Heart left ventricle (tissue), 16 donors: ENCODE results near the gene DCT. TPM values are rescaled to one million over a fixed set of nuclear protein-coding genes. Genes with fewer than 3 reads are reported as not detected.

Source experiments
- ATAC-seq, 4 donors: fragments of 200-7000 bp; cut with Tn5 transposase; one replicate each; pipeline ENCODE4 v1.9.1; 2020 to 2022; ENCODE audit warnings: moderate library complexity in 4 of 4, mild to moderate bottlenecking in 3 of 4, moderate number of reproducible peaks in 1 of 4
- DNase-seq, 5 donors: peaks; one replicate each; pipeline ENCODE4 v3.0.0-alpha.2; 2020
- H3K27ac ChIP-seq, 12 donors: fragments of 200-600 bp; sonication (generic) in 4 of 12; one replicate each; pipeline versions ENCODE4 v1.5.0 to v1.8.0; 2016 to 2022; ENCODE audit warnings: mild to moderate bottlenecking in 2 of 12
- H3K27me3 ChIP-seq, 9 donors: fragments of 200-600 bp; sonication (generic) in 2 of 9; one replicate each; pipeline versions ENCODE4 v1.5.1 to v1.8.0; 2016 to 2022; ENCODE audit warnings: mild to moderate bottlenecking in 3 of 9
- H3K36me3 ChIP-seq, 9 donors: fragments of 200-600 bp; sonication (generic) in 2 of 9; one replicate each; pipeline versions ENCODE4 v1.5.0 to v1.8.0; 2018 to 2022; ENCODE audit warnings: mild to moderate bottlenecking in 2 of 9
- H3K4me1 ChIP-seq, 12 donors: fragments of 200-600 bp; sonication (generic) in 4 of 12; one replicate each; pipeline versions ENCODE4 v1.5.0 to v1.8.0; 2016 to 2022; ENCODE audit warnings: mild to moderate bottlenecking in 3 of 12
- H3K4me3 ChIP-seq, 12 donors: fragments of 200-600 bp; sonication (generic) in 4 of 12; one replicate each; pipeline versions ENCODE4 v1.5.0 to v1.8.0; 2017 to 2022; ENCODE audit warnings: mild to moderate bottlenecking in 9 of 12, moderate library complexity in 4 of 12
- H3K9me3 ChIP-seq, 12 donors: fragments of 200-600 bp; sonication (generic) in 4 of 12; one replicate each; pipeline versions ENCODE4 v1.5.0 to v1.8.0; 2016 to 2022; ENCODE audit warnings: mild to moderate bottlenecking in 1 of 12
- POLR2A ChIP-seq, 2 donors: fragments of 450-650 bp; IDR thresholded peaks; one replicate each; pipeline ENCODE4 v1.6.1; 2017; ENCODE audit warnings: antibody characterized with exemption in 2 of 2, mild to moderate bottlenecking in 2 of 2, moderate library complexity in 2 of 2
- WGBS, 4 donors: extraction: QIAGEN DNeasy Blood & Tissue Kit in 2 of 4; methylation state at CpG; one replicate each; pipeline versions ENCODE4 v1.1.5 to v1.1.7; 2013 to 2018; 5-methylcytosine and 5-hydroxymethylcytosine counted together
- intact Hi-C, 10 donors: fragments of 100-400 bp; cut with DNase I; formaldehyde crosslinking; loops; one replicate each; pipeline versions ENCODE4 v1.11.1 to v1.14.2; 2022
- polyA plus RNA-seq, 2 donors: library from polyadenylated mRNA; stranded (reverse); fragments of 200-250 nt; gene quantifications; one replicate each; pipeline ENCODE4 v1.2.3, GENCODE V29; 2013
- total RNA-seq, 9 donors: library from RNA; depleted of rRNA in 2 of 9; stranded (reverse); fragments of >200 nt in 2 of 9; fragmentation: NEBNext Ultra II Directional in 3 of 9; extraction: Animal tissue kit (Norgen Biotek cat#: 25700) in 3 of 9; gene quantifications; one replicate each; pipeline versions ENCODE4 v1.1.0 to v1.2.4, GENCODE V29; 2016 to 2023
- TF ChIP-seq, protein P1 (sequence below), 12 donors: fragments of 200-600 bp; sonication (generic) in 4 of 12; IDR thresholded peaks; one replicate each; pipeline versions ENCODE4 v1.5.0 to v1.8.0; 2018 to 2022; ENCODE audit warnings: antibody characterized with exemption in 12 of 12, mild to moderate bottlenecking in 5 of 12
- donor health status: ischemic (EF 13 %, LVEDD 7.1; RV severe dilation, severe dysfunction).
- donor health status: healthy with polysubstance abuse.
- donor health status: DM: no; HTN: yes; CAD: no.
- donor health status: DM: no; HTN: no; CAD: no.
- donor health status: ischemic (EF 25% LVEDD 6.9; RV normal size, moderate dysfunction).
- donor health status: ischemic (EF 25% LVEDD 5.7; RV mildly dilated, moderate dysfunction).
- donor health status: healthy.
- donor health status: DM: yes; HTN: yes; CAD: no.
- donor health status: ischemic (EF 35%, LVEDD 5.7; RV mildly dilated, moderate dysfunction).
- donor health status: nonischemic (EF 11% LVEDD 7.7; RV severe dilation, severe dysfunction).
- donor health status: DM: yes; HTN: yes; CAD: no.
- donor health status: PGD.
- donor health status: ischemic (EF 29% LVEDD 5.4; RV normal size, mild dysfunction).
- donor health status: nonischemic (EF 23%, LVEDD 6.1; RV moderate dilation, normal function).

The DCT gene
- total and polyA plus RNA-seq, 11 donors, result 0.11 to 0.88 (median 0.25) TPM; not detected in 3

DNA sequence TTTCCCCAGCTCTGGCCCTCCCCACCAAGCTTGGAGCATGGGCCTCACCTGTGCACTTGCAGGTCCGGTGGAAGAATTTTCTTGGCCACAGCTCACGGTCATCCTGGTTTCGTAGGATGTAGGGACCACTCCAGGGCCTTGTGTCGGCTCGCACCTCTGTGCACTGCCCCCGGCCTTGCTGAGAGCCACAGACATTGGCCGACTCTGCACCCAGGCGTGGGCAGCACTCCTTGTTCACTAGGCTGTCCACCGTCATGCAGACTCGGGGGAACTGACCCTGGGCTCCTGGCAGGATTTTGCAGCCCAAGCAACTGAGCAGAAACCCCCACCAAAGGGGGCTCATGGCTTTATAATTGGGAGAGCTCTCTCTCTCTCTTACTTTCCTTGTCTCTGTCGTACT lies 569 bp downstream of the DCT start:
- no peak for DNase-seq
- Histone ChIP-seq H3K9me3 (no peaks in the 10 kb centered on the region), H3K36me3 (no peaks in the 10 kb centered on the region), H3K4me1 (peaks cover 0 to 8% (median 0%) of the 10 kb centered on the region in 12 donors), H3K27ac (no peak overlapping the region), H3K4me3 (no peak overlapping the region), H3K27me3 (no peaks in the 10 kb centered on the region)
- no peak for ATAC-seq
- TF ChIP-seq, protein P1, sequence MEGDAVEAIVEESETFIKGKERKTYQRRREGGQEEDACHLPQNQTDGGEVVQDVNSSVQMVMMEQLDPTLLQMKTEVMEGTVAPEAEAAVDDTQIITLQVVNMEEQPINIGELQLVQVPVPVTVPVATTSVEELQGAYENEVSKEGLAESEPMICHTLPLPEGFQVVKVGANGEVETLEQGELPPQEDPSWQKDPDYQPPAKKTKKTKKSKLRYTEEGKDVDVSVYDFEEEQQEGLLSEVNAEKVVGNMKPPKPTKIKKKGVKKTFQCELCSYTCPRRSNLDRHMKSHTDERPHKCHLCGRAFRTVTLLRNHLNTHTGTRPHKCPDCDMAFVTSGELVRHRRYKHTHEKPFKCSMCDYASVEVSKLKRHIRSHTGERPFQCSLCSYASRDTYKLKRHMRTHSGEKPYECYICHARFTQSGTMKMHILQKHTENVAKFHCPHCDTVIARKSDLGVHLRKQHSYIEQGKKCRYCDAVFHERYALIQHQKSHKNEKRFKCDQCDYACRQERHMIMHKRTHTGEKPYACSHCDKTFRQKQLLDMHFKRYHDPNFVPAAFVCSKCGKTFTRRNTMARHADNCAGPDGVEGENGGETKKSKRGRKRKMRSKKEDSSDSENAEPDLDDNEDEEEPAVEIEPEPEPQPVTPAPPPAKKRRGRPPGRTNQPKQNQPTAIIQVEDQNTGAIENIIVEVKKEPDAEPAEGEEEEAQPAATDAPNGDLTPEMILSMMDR (IDR thresholded peaks at IDR 0.05), result no peak
- TF ChIP-seq POLR2A (IDR thresholded peaks at IDR 0.05), result no peak
- intact Hi-C loops, result no loop called here
- 85 to 91% (median 89%) methylated on average over 11 of the region's 11 CpGs for WGBS, 4 donors

- no peaks in the 10 kb centered on the region for H3K36me3 ChIP-seq
- 79 to 82% (median 80%) methylated on average over 2 of the region's 2 CpGs for WGBS, 4 donors
- no peak for TF ChIP-seq POLR2A (IDR thresholded peaks at IDR 0.05)
- TF ChIP-seq, protein P1 (IDR thresholded peaks at IDR 0.05), result no peak
- H3K27me3 ChIP-seq, result no peaks in the 10 kb centered on the region
- intact Hi-C loops, result no loop called here
- no peaks in the 10 kb centered on the region for H3K4me1 ChIP-seq
- no peaks in the 10 kb centered on the region for H3K9me3 ChIP-seq
- H3K4me3 ChIP-seq, result no peak overlapping the region
- DNase-seq, result no peak
- no peak for ATAC-seq
- H3K27ac ChIP-seq, result no peak overlapping the region
Measured at GRCh38 chr13:94470126-94470525, 9.4 kb downstream of the DCT start.

DNA sequence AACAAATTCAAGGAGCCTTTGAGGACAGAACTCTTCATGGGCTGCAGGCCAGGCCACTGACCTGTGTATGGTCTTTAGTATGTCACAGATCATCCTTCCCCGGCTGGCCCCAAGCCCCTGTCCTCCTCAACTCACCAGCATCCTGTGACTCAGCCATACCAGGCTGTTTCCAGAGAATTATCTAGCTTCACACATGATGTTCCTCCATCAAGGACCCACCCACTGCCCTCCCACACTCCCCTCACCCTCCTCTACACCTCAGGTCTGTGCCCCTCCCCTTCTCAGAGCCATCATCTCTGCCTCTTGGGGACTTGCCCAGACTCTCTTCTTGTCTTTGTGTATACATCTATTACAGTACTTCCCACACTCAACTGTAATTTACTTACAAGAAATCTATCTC lies 14.7 kb downstream of the DCT start:
- intact Hi-C loops, result no loop called here

DNA sequence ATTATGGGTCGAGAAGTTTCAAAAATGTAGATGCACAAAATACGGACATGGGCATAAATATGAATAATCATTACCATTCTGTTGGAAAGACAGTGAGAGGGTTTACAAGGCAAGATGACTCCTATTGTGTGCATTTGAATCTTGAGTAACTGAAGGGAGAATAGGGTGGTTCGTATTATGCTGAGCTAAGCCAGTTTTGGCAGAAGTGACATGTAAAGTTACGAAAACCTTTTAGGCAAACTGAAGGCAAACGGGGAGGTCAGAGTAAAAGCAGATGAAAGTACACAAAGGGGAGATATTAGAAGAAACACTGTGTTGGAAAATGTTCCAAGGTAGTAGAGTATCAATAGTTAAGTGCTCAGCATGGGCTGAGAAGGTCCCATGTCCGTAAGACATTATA lies 16.8 kb downstream of the DCT start:
- intact Hi-C loops, result no loop called here

More for the DNA sequence above, 14.7 kb downstream of the DCT start:
- ATAC-seq, result no peak
- no peaks in the 10 kb centered on the region for H3K9me3 ChIP-seq
- no peaks in the 10 kb centered on the region for H3K36me3 ChIP-seq
- H3K4me3 ChIP-seq, result no peak overlapping the region
- DNase-seq, result no peak
- H3K27me3 ChIP-seq, result no peaks in the 10 kb centered on the region
- TF ChIP-seq POLR2A (IDR thresholded peaks at IDR 0.05), result no peak
- TF ChIP-seq, protein P1 (IDR thresholded peaks at IDR 0.05), result no peak
- no peaks in the 10 kb centered on the region for H3K4me1 ChIP-seq
- 61 to 82% (median 72%) methylated on average over 1 of the region's 1 CpG for WGBS, 4 donors
- no peak overlapping the region for H3K27ac ChIP-seq

More for the DNA sequence above, 16.8 kb downstream of the DCT start:
- ATAC-seq (no peak), DNase-seq (no peak)
- no peaks in the 10 kb centered on the region for H3K27me3 ChIP-seq
- H3K9me3 ChIP-seq, result no peaks in the 10 kb centered on the region
- TF ChIP-seq, protein P1 (IDR thresholded peaks at IDR 0.05), result no peak
- TF ChIP-seq POLR2A (IDR thresholded peaks at IDR 0.05), result no peak
- 80 to 89% (median 88%) methylated on average over 6 of the region's 6 CpGs for WGBS, 4 donors
- H3K36me3 ChIP-seq, result no peaks in the 10 kb centered on the region
- H3K27ac ChIP-seq, result no peak overlapping the region
- H3K4me3 ChIP-seq, result no peak overlapping the region
- no peaks in the 10 kb centered on the region for H3K4me1 ChIP-seq
